H1 (cell line): ENCODE data around the gene HYDIN.

ENCODE experiments used
- EP300 ChIP-seq, 2 experiments: IDR thresholded peaks; 1 replicate in 1 of 2; 2 replicates in 1 of 2; pipeline ENCODE4 v1.6.1; 2011 to 2012; ENCODE audit warnings: low read depth in 2 of 2, low read length in 2 of 2, mild to moderate bottlenecking in 2 of 2, borderline replicate concordance in 1 of 2, inconsistent platforms in 1 of 2, moderate library complexity in 1 of 2
- EZH2 ChIP-seq: fragments of 200-600 bp; sonication (generic); IDR thresholded peaks from 2 replicates; pipeline ENCODE4 v1.7.1; 2012; ENCODE audit warnings: low read depth, mild to moderate bottlenecking, moderate library complexity, low read length, inconsistent platforms; ENCODE audit not compliant: severe bottlenecking
- SP1 ChIP-seq: IDR thresholded peaks from 2 replicates; pipeline ENCODE4 v1.6.1; 2011; ENCODE audit warnings: low read depth, low read length
- TCF12 ChIP-seq: IDR thresholded peaks from 2 replicates; pipeline ENCODE4 v1.6.1; 2011; ENCODE audit warnings: low read depth, mild to moderate bottlenecking, low read length

- TF ChIP-seq EP300 (IDR thresholded peaks at IDR 0.05; ENCODE audit: borderline replicate concordance in 1 of 2, low read depth in 2 of 2, low read length in 2 of 2), result no peak
- no peak for TF ChIP-seq TCF12
- no peak for TF ChIP-seq SP1
- TF ChIP-seq EZH2, result no peak
Observed at GRCh38 chr16:70769131-70769530, 461.4 kb downstream of the HYDIN start.
